A549 (cell line): Measurements from ENCODE around the gene RCVRN.

Experiments used
- CHD2 ChIP-seq: fragments of 150-350 bp; IDR thresholded peaks from 2 replicates; pipeline ENCODE4 v1.6.1; 2014; ENCODE audit warnings: low read length; ENCODE audit not compliant: partially characterized antibody
- POLR2A ChIP-seq: IDR thresholded peaks from 2 replicates; pipeline ENCODE4 v1.6.1; 2012; ENCODE audit warnings: mild to moderate bottlenecking, low read length
- REST ChIP-seq: fragments of 200-600 bp; sonication (generic); IDR thresholded peaks from 2 replicates; pipeline ENCODE4 v1.6.1; 2016; ENCODE audit warnings: antibody characterized with exemption, mild to moderate bottlenecking, moderate library complexity
- TF ChIP-seq, protein P1 (sequence below): fragments of >200 bp; sonication (Bioruptor Twin); formaldehyde crosslinking; IDR thresholded peaks from 3 replicates; pipeline ENCODE4 v1.5.1; 2016

DNA sequence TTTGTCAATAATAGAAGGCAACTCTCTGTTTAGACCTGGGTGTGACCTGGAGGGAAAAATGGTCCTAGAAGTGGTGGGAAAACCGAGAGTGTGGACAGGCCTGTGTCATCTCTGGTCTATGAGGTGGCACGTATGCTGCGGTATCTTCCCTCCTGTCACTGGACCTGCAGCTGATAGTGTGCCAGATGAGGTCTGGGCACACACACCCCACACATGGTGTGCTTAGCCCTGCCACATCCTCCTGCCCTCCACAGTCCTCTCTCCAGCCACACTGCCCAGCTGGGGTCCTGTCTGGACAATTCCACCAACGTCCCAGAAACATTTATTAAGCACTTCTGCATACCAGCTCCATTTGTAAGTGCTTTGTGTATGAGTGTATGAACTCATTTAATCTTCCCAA lies 42.1 kb downstream of the RCVRN start:
- no peak for TF ChIP-seq POLR2A
- TF ChIP-seq REST = no peak
- TF ChIP-seq, protein P1, sequence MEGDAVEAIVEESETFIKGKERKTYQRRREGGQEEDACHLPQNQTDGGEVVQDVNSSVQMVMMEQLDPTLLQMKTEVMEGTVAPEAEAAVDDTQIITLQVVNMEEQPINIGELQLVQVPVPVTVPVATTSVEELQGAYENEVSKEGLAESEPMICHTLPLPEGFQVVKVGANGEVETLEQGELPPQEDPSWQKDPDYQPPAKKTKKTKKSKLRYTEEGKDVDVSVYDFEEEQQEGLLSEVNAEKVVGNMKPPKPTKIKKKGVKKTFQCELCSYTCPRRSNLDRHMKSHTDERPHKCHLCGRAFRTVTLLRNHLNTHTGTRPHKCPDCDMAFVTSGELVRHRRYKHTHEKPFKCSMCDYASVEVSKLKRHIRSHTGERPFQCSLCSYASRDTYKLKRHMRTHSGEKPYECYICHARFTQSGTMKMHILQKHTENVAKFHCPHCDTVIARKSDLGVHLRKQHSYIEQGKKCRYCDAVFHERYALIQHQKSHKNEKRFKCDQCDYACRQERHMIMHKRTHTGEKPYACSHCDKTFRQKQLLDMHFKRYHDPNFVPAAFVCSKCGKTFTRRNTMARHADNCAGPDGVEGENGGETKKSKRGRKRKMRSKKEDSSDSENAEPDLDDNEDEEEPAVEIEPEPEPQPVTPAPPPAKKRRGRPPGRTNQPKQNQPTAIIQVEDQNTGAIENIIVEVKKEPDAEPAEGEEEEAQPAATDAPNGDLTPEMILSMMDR = no peak
- TF ChIP-seq CHD2 = no peak
